H1 (cell line): ENCODE results near the gene POLR1F. TPM values are rescaled to one million over a fixed set of nuclear protein-coding genes. Genes with fewer than 3 reads are reported as not detected.

Experiments
- CTCF ChIA-PET: fragments of 300-600 bp; sonication (Branson Sonifier 250); formaldehyde crosslinking; loops from one replicate; lab custom pipeline; 2021; ENCODE audit not compliant: partially characterized antibody; lab: Charles Lee
- POLR2A ChIA-PET: fragments of 300-600 bp; sonication (Branson Sonifier 250); formaldehyde crosslinking; loops from one replicate; lab custom pipeline; 2021; ENCODE audit warnings: inconsistent platforms; ENCODE audit not compliant: partially characterized antibody; lab: Charles Lee
- DNase-seq, 2 experiments: peaks; one replicate each; pipeline versions ENCODE4 v3.0.0 to v3.0.0-alpha.2; 2010 to 2022; ENCODE audit warnings: low spot score in 2 of 2, low read depth in 1 of 2, mixed read lengths in 1 of 2
- FAIRE-seq: peaks from 2 replicates; lab custom pipeline; 2011; peaks lifted over from hg19 to GRCh38; lab: Jason Lieb, UNC
- H2AFZ ChIP-seq: 2 replicates; pipeline ENCODE4 v1.8.1; 2012; ENCODE audit warnings: low read length, inconsistent platforms
- H2AK5ac ChIP-seq: 2 replicates; pipeline ENCODE4 v1.6.1; 2013; ENCODE audit warnings: low read depth, low read length
- H2BK120ac ChIP-seq: replicated peaks from 2 replicates; pipeline ENCODE3; 2013; ENCODE audit warnings: low read depth, low read length, inconsistent platforms
- H2BK12ac ChIP-seq: 2 replicates; pipeline ENCODE4 v1.6.1; 2013; ENCODE audit warnings: low read depth, low read length
- H2BK15ac ChIP-seq: 2 replicates; pipeline ENCODE4 v1.6.1; 2013; ENCODE audit warnings: low read length
- H2BK20ac ChIP-seq: 2 replicates; pipeline ENCODE4 v1.6.1; 2013; ENCODE audit warnings: low read length
- H2BK5ac ChIP-seq: 2 replicates; pipeline ENCODE4 v1.6.1; 2013; ENCODE audit warnings: low read depth, low read length
- H3K14ac ChIP-seq: 2 replicates; pipeline ENCODE4 v1.6.1; 2013; ENCODE audit warnings: inconsistent platforms; ENCODE audit not compliant: insufficient read length
- H3K18ac ChIP-seq: 2 replicates; pipeline ENCODE4 v1.6.1; 2013; ENCODE audit warnings: low read length; ENCODE audit errors: extremely low read depth
- H3K23ac ChIP-seq: 2 replicates; pipeline ENCODE4 v1.6.1; 2013; ENCODE audit warnings: inconsistent platforms; ENCODE audit not compliant: insufficient read length
- H3K23me2 ChIP-seq: 2 replicates; pipeline ENCODE4 v1.6.1; 2013; ENCODE audit warnings: low read depth, low read length
- H3K27ac ChIP-seq: 2 replicates; pipeline ENCODE4 v1.6.1; 2011; ENCODE audit warnings: low read depth, low read length, inconsistent platforms
- H3K27me3 ChIP-seq, 4 experiments: replicated peaks in 1 of 4; 1 replicate in 1 of 4; 2 replicates in 3 of 4; pipeline versions ENCODE4 v1.6.1 to v1.8.1; 2011 to 2013; ENCODE audit warnings: low read length in 3 of 4, mild to moderate bottlenecking in 3 of 4, inconsistent platforms in 2 of 4, mixed read lengths in 2 of 4, moderate library complexity in 1 of 4; ENCODE audit not compliant: control insufficient read depth in 3 of 4, insufficient read depth in 3 of 4; ENCODE audit errors: extremely low read depth in 1 of 4
- H3K36me3 ChIP-seq, 4 experiments: 2 replicates each; pipeline versions ENCODE4 v1.6.1 to v1.8.1; 2011 to 2013; ENCODE audit warnings: mild to moderate bottlenecking in 4 of 4, low read length in 3 of 4, moderate library complexity in 2 of 4, control low read depth in 1 of 4, inconsistent platforms in 1 of 4; ENCODE audit not compliant: insufficient read depth in 4 of 4, control insufficient read depth in 2 of 4
- H3K4ac ChIP-seq: replicated peaks from 2 replicates; pipeline ENCODE3; 2013; ENCODE audit warnings: low read length, low read depth, mixed read lengths, inconsistent platforms; ENCODE audit not compliant: insufficient read length
- H3K4me1 ChIP-seq, 4 experiments: replicated peaks in 1 of 4; 1 replicate in 1 of 4; 2 replicates in 3 of 4; pipeline versions ENCODE4 v1.6.1 to v1.8.1; 2011 to 2013; ENCODE audit warnings: low read length in 3 of 4, inconsistent platforms in 2 of 4, mixed read lengths in 1 of 4; ENCODE audit not compliant: insufficient read depth in 4 of 4, control insufficient read depth in 3 of 4
- H3K4me2 ChIP-seq, 2 experiments: 2 replicates each; pipeline versions ENCODE4 v1.6.1 to v1.8.1; 2011 to 2013; ENCODE audit warnings: low read depth in 2 of 2, low read length in 2 of 2, control low read depth in 1 of 2, inconsistent platforms in 1 of 2, mild to moderate bottlenecking in 1 of 2; ENCODE audit not compliant: insufficient read depth in 1 of 2
- H3K4me3 ChIP-seq, 4 experiments: fragments of 200-600, 300-600 bp in 1 of 4; sonication (generic), shearing (Covaris generic), sonication (Bioruptor Twin) in 1 of 4; 2 replicates each; pipeline versions ENCODE4 v1.5.1 to v1.8.1; 2011 to 2016; ENCODE audit warnings: low read length in 4 of 4, low read depth in 3 of 4, control low read depth in 2 of 4, inconsistent platforms in 2 of 4, mild to moderate bottlenecking in 2 of 4, mixed read lengths in 1 of 4, moderate library complexity in 1 of 4; ENCODE audit not compliant: insufficient read depth in 2 of 4; ENCODE audit errors: extremely low read depth in 1 of 4
- H3K56ac ChIP-seq: replicated peaks from 2 replicates; pipeline ENCODE3; 2013; ENCODE audit warnings: low read depth, mild to moderate bottlenecking, mixed read lengths, low read length, inconsistent platforms; ENCODE audit not compliant: insufficient read length
- H3K79me1 ChIP-seq: 2 replicates; pipeline ENCODE4 v1.6.1; 2013; ENCODE audit warnings: low read depth, low read length, control low read depth
- H3K79me2 ChIP-seq, 2 experiments: 2 replicates each; pipeline versions ENCODE4 v1.6.1 to v1.8.1; 2012 to 2013; ENCODE audit warnings: low read length in 2 of 2, mild to moderate bottlenecking in 2 of 2, inconsistent platforms in 1 of 2; ENCODE audit not compliant: insufficient read depth in 2 of 2, control insufficient read depth in 1 of 2
- H3K9ac ChIP-seq, 4 experiments: replicated peaks in 1 of 4; 1 replicate in 1 of 4; 2 replicates in 3 of 4; pipeline versions ENCODE4 v1.6.1 to v1.8.1; 2011 to 2013; ENCODE audit warnings: low read depth in 3 of 4, low read length in 3 of 4, control low read depth in 2 of 4, mild to moderate bottlenecking in 2 of 4, moderate library complexity in 2 of 4, inconsistent platforms in 1 of 4; ENCODE audit errors: extremely low read depth in 1 of 4
- H3K9me3 ChIP-seq, 2 experiments: 2 replicates each; pipeline versions ENCODE4 v1.6.1 to v1.8.1; 2012 to 2013; ENCODE audit warnings: mild to moderate bottlenecking in 2 of 2, moderate library complexity in 2 of 2, control low read depth in 1 of 2, inconsistent platforms in 1 of 2, low read depth in 1 of 2, low read length in 1 of 2, mixed read lengths in 1 of 2; ENCODE audit not compliant: insufficient read depth in 2 of 2
- H4K20me1 ChIP-seq, 2 experiments: replicated peaks in 1 of 2; 2 replicates each; pipeline versions ENCODE3 to v1.8.1; 2011 to 2013; ENCODE audit warnings: inconsistent platforms in 2 of 2, low read length in 2 of 2, mild to moderate bottlenecking in 1 of 2; ENCODE audit not compliant: insufficient read depth in 2 of 2, control insufficient read depth in 1 of 2
- H4K5ac ChIP-seq: 2 replicates; pipeline ENCODE4 v1.6.1; 2013; ENCODE audit warnings: low read length, low read depth, mixed read lengths, inconsistent platforms; ENCODE audit not compliant: insufficient read length
- H4K8ac ChIP-seq: 2 replicates; pipeline ENCODE4 v1.8.0; 2013; ENCODE audit warnings: mild to moderate bottlenecking, moderate library complexity, low read length, inconsistent platforms; ENCODE audit not compliant: insufficient read depth; ENCODE audit errors: extremely low read depth
- H4K91ac ChIP-seq: replicated peaks from 2 replicates; pipeline ENCODE3; 2013; ENCODE audit warnings: low read length, mixed read lengths, inconsistent platforms; ENCODE audit not compliant: insufficient read length
- WGBS, 2 experiments: shearing (Covaris generic) in 1 of 2; methylation state at CpG; one replicate each; pipeline versions ENCODE4 v1.1.6 to v1.1.7; 2013 to 2015; ENCODE audit warnings: low lambda C conversion rate in 2 of 2, mixed read lengths in 2 of 2, inconsistent platforms in 1 of 2, low coverage in 1 of 2, missing lambda C conversion rate in 1 of 2; ENCODE audit not compliant: insufficient replicate concordance in 2 of 2, insufficient coverage in 1 of 2, insufficient read length in 1 of 2; ENCODE audit errors: extremely low coverage in 1 of 2, missing lambda C conversion rate in 1 of 2; 5-methylcytosine and 5-hydroxymethylcytosine counted together
- polyA plus RNA-seq, 7 experiments: library from polyadenylated mRNA; depleted of rRNA in 3 of 7; stranded (reverse) in 5 of 7; unstranded in 2 of 7; fragments of >200 nt in 5 of 7; fragments of 200-250 nt in 2 of 7; gene quantifications; 1 replicate in 5 of 7; 2 replicates in 1 of 7; 4 replicates in 1 of 7; pipeline versions ENCODE4 v1.2.1 to v1.2.3, GENCODE V29; 2011 to 2013; ENCODE audit warnings: missing spikeins in 2 of 7, mixed read lengths in 2 of 7
- total RNA-seq: library from RNA; stranded (reverse); fragmentation: NEBNext Ultra II Directional; extraction: Animal tissue kit (Norgen Biotek cat#: 25700); gene quantifications from 2 replicates; pipeline ENCODE4 v1.2.1, GENCODE V29; 2021

POLR1F gene
- total and polyA plus RNA-seq, 2 of the 8 experiments (the other 6 are each of a cell fraction or from before 2014, with no cell fraction given), result 11.2 to 24.6 TPM

GRCh38 chr7:19665399-19666008, 43.3 kb downstream of the POLR1F start:
- no peaks in the 10 kb centered on the region for H3K23me2 ChIP-seq
- H2BK12ac ChIP-seq, result no peak overlapping the region
- no peak overlapping the region for H2BK15ac ChIP-seq
- POLR2A ChIA-PET, result no interaction called here
- no peak overlapping the region for H2AFZ ChIP-seq
- H3K56ac ChIP-seq, result no peak overlapping the region
- H3K27ac ChIP-seq, result no peak overlapping the region
- no peak overlapping the region for H2BK20ac ChIP-seq
- no peak overlapping the region for H3K18ac ChIP-seq
- H3K79me2 ChIP-seq, result no peaks in the 10 kb centered on the region
- H3K4me1 ChIP-seq, result no peaks in the 10 kb centered on the region
- DNase-seq, result no peak
- no peak overlapping the region for H3K4me3 ChIP-seq
- 48% methylated on average over 1 of the region's 1 CpG; no CpG with 5 or more reads in 1 of the 2 experiments for WGBS, 2 experiments
- no peaks in the 10 kb centered on the region for H4K20me1 ChIP-seq
- H4K5ac ChIP-seq, result no peak overlapping the region
- H4K8ac ChIP-seq, result no peak overlapping the region
- H3K14ac ChIP-seq, result no peak overlapping the region
- FAIRE-seq, result no peak
- H2BK5ac ChIP-seq, result no peak overlapping the region
- H3K23ac ChIP-seq, result no peak overlapping the region
- no peak overlapping the region for H2BK120ac ChIP-seq
- no peaks in the 10 kb centered on the region for H3K36me3 ChIP-seq
- H3K27me3 ChIP-seq, result no peaks in the 10 kb centered on the region
- H2AK5ac ChIP-seq, result no peak overlapping the region
- H3K9me3 ChIP-seq, result no peaks in the 10 kb centered on the region
- H3K4me2 ChIP-seq, result no peak overlapping the region
- no peak overlapping the region for H3K4ac ChIP-seq
- H4K91ac ChIP-seq, result no peak overlapping the region
- CTCF ChIA-PET, result interaction anchor here (0.6 to 2.0 kb wide), 7 partner anchors 9 to 643 kb away, joined by 3 to 13 read pairs (median 3); no protein-coding TSS in a partner anchor
- H3K9ac ChIP-seq, result no peak overlapping the region
- H3K79me1 ChIP-seq, result no peaks in the 10 kb centered on the region
